ENCODE results near the gene ILK. TPM values are rescaled to one million over a fixed set of nuclear protein-coding genes. Genes with fewer than 3 reads are reported as not detected.

ILK gene
- total RNA-seq, 2 donors from 2014 or later: 82.8 to 137 TPM

GRCh38 chr11:6640036-6640984, 36.7 kb downstream of the ILK start:
- intact Hi-C loops (cut with DNase I): no loop called here
- DNase-seq (no peak), ATAC-seq (no peak)
- Histone ChIP-seq H3K36me3 (replicated peaks in 1 of 2; ENCODE audit: insufficient read depth in 1 of 2, low read depth in 2 of 2) (no peaks in the 10 kb centered on the region), H3K27me3 (no peaks in the 10 kb centered on the region), H3K27ac (no peak overlapping the region), H3K4me3 (no peak overlapping the region), H3K4me1 (peaks cover 24% of the 10 kb centered on the region), H3K9me3 (no peaks in the 10 kb centered on the region)
- WGBS, 2 donors: 91 to 94% methylated on average over 17 to 36 of the region's 36 CpGs
- TF ChIP-seq POLR2A (IDR thresholded peaks at IDR 0.05): no peak
- no peak for TF ChIP-seq CTCF (IDR thresholded peaks at IDR 0.05)

- ATAC-seq (no peak), DNase-seq (no peak)
- no peak for TF ChIP-seq POLR2A (IDR thresholded peaks at IDR 0.05)
- no peak for TF ChIP-seq CTCF (IDR thresholded peaks at IDR 0.05)
- Histone ChIP-seq H3K9me3 (no peaks in the 10 kb centered on the region), H3K36me3 (replicated peaks in 1 of 2; ENCODE audit: insufficient read depth in 1 of 2, low read depth in 2 of 2) (no peaks in the 10 kb centered on the region), H3K27me3 (no peaks in the 10 kb centered on the region), H3K4me3 (no peak overlapping the region), H3K27ac (no peak overlapping the region), H3K4me1 (peaks cover 18% of the 10 kb centered on the region)
- intact Hi-C loops (cut with DNase I): no loop called here
- 90% methylated on average over 24 of the region's 26 CpGs; no CpG with 5 or more reads in 1 of the 2 donors for WGBS, 2 donors
Observed at GRCh38 chr11:6640985-6641701, 37.6 kb downstream of the ILK start.

GRCh38 chr11:6642957-6643356, 39.4 kb downstream of the ILK start:
- Histone ChIP-seq H3K36me3 (replicated peaks in 1 of 2; ENCODE audit: insufficient read depth in 1 of 2, low read depth in 2 of 2) (no peaks in the 10 kb centered on the region), H3K4me3 (no peak overlapping the region), H3K27ac (no peak overlapping the region), H3K27me3 (no peaks in the 10 kb centered on the region), H3K4me1 (peaks cover 10% of the 10 kb centered on the region), H3K9me3 (no peaks in the 10 kb centered on the region)
- ATAC-seq (no peak), DNase-seq (no peak)
- 73 to 82% methylated on average over 7 of the region's 7 CpGs for WGBS, 2 donors
- TF ChIP-seq CTCF (IDR thresholded peaks at IDR 0.05): no peak
- TF ChIP-seq POLR2A (IDR thresholded peaks at IDR 0.05): no peak
- intact Hi-C loops (cut with DNase I): no loop called here

- WGBS, 2 donors: 74 to 79% methylated on average over 10 to 12 of the region's 12 CpGs
- Histone ChIP-seq H3K4me1 (no peaks in the 10 kb centered on the region), H3K27me3 (no peaks in the 10 kb centered on the region), H3K36me3 (replicated peaks in 1 of 2; ENCODE audit: insufficient read depth in 1 of 2, low read depth in 2 of 2) (no peaks in the 10 kb centered on the region), H3K9me3 (no peaks in the 10 kb centered on the region), H3K4me3 (no peak overlapping the region), H3K27ac (no peak overlapping the region)
- ATAC-seq (peak; percentile 45), DNase-seq (peak in 1 of 4 donors; percentile 55)
- TF ChIP-seq POLR2A (IDR thresholded peaks at IDR 0.05) (no peak), CTCF (IDR thresholded peaks at IDR 0.05) (no peak)
- intact Hi-C loops (cut with DNase I): no loop called here
Observed at GRCh38 chr11:6646071-6646470, 42.5 kb downstream of the ILK start.

Measured in body of pancreas (tissue), 4 donors.